Sciatic nerve (tissue), 2 donors: ENCODE measurements around the gene ALOX5. TPM values are rescaled to one million over a fixed set of nuclear protein-coding genes. Genes with fewer than 3 reads are reported as not detected.
A peak's percentile ranks its signal among the peaks of the same experiment; 100 is the strongest.

Experiments
- ATAC-seq: fragments of 200-7000 bp; cut with Tn5 transposase; one replicate; pipeline ENCODE4 v1.9.1; 2020; ENCODE audit warnings: mild to moderate bottlenecking, moderate library complexity
- DNase-seq: peaks from one replicate; pipeline ENCODE4 v3.0.0-alpha.2; 2020; ENCODE audit warnings: low spot score
- intact Hi-C: fragments of 100-400 bp; cut with DNase I; formaldehyde crosslinking; loops from one replicate; pipeline ENCODE4 v1.14.2; 2022
- total RNA-seq: library from RNA; stranded (reverse); fragmentation: NEBNext Ultra II Directional; extraction: Animal tissue kit (Norgen Biotek cat#: 25700); gene quantifications from one replicate; pipeline ENCODE4 v1.2.1, GENCODE V29; 2021
- donor health status: DM: no; HTN: no; CAD: no.
- donor health status: DM: no; HTN: no; CAD: no.

The ALOX5 gene
- total RNA-seq, 1 donor from 2014 or later: 33.7 TPM

DNA sequence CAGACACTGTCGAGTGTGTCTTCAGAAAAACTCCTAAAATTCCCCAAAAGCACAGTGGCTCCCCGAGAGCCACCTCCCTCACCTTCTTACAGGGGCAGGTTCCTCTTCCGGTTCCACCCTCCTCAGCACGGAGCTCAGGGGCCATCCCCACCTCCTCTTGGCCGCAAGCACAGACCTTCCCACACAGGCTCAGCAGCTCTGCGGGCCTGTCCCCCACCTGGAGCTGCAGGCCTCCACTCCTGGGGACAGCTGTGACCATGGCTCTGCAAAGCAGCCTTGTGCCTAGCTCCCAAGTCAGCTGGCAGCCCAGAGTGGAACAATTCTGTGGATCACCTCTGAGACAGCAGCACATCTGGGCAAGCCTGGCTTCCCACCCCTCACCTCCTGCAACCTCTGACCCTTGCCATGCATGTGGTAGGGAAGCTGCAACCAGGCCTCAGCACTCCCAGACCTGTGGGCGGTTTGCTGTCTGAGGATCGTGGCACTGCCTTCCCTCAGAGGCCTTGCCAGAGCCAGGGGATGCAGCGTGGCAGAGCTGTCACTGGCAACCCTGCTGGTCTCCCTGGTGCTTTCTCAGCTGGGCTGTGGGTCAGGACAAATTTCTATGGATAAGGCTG is 79.7 kb downstream of the ALOX5 start:
- no peak for DNase-seq
- ATAC-seq: no peak
- intact Hi-C loops: no loop called here

DNA sequence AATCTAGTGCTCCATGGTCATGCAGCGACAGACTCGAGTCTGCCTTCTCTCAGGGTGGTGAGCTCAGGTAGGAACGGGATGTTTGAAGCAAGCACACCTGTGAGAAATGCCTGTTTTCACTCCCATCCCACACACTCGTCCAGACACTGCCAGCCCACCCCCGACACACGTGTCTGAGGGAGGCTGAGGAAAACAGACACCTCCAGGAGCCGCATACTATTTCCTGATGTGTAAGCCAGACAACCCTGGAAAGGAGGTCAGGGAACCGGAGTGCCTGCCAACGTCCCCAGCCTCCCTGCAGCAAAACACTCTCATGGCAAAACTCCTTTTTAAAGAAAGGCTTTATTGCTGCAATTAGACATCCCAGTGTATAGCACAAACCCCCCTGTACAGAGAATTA is 80.2 kb downstream of the ALOX5 start:
- intact Hi-C loops: no loop called here
- DNase-seq: no peak
- ATAC-seq: no peak

DNA sequence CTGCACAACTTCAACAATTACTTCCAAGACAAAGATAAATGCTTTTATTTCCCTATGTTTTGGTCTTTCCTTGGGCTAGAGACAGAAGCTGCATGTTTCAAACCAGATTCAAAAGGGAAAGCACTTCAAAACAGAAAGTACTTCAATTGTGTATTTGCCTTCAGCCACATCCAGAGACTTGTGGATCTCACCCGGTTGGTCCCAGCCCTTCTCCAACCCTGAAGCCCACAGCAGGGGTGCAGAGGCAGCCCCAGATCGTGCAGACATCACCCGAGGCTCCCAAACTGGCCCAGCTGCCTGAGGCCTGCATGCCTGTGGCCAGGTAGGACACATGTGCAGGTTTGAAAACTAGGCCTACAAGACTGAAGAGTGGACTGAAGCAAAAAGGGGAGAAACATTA is 80.8 kb downstream of the ALOX5 start:
- ATAC-seq (no peak), DNase-seq (no peak)
- intact Hi-C loops: no loop called here

DNA sequence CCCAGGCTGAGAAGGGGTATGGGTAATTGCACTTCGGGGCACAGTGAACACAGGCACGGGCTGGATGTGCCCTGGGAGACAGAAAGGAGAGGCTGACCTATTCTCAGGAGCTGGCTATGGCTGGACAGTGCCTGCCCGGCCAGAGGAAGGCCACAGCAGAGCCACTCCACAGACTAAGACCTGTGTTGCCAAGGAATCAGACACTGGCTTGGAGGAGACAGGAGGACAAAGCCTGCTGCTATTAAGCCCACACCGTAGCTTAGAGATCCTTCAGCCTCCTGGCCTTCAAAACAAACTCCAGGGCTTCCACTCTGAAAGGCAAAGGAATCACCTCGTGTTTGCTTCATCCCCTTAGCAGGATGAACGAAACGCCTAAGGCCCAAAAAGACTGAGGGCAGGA is 82.2 kb downstream of the ALOX5 start:
- no peak for ATAC-seq
- intact Hi-C loops: no loop called here

DNA sequence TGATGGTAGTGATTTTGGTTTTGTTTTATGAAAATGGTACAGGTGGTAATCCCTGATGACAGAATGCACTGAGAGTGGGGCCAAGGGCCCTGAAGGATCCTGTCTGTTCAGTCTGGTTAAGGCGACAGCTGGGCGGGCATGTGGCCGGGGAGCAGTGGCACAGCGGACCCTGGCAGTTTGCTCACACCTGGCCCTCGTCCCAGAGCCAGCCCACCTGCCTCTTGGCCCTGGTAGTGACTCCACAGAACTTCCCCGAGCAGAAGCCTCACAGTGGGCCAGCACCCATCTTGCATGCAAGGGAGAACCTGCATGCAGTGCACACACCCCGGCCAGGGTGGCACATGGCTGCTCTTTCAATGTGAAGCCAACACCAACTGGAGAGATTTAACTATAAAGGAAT is 82.8 kb downstream of the ALOX5 start:
- ATAC-seq (no peak), DNase-seq (no peak)
- intact Hi-C loops: no loop called here

More for the DNA sequence above, 82.2 kb downstream of the ALOX5 start:
- DNase-seq: no peak

DNA sequence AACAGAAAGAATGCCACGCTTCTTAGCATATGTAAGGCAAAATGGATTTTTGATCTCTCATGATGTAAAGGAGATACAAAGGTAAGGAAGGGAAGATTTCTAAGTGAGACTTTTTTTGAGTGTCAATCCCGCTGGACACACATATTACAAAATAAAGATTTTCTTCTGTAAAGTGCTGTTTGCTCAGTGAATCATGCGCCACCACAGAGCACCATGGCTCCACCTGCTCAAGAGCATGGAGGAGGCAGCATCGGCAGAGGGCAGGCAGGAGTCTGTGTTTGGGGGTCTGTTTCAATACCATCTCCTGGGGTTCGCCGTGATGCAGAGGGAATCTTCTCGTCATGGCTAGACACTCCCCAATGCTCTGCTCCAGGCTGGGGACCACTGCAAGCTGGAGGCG is 83.5 kb downstream of the ALOX5 start:
- DNase-seq: no peak
- no peak for ATAC-seq
- intact Hi-C loops: no loop called here

DNA sequence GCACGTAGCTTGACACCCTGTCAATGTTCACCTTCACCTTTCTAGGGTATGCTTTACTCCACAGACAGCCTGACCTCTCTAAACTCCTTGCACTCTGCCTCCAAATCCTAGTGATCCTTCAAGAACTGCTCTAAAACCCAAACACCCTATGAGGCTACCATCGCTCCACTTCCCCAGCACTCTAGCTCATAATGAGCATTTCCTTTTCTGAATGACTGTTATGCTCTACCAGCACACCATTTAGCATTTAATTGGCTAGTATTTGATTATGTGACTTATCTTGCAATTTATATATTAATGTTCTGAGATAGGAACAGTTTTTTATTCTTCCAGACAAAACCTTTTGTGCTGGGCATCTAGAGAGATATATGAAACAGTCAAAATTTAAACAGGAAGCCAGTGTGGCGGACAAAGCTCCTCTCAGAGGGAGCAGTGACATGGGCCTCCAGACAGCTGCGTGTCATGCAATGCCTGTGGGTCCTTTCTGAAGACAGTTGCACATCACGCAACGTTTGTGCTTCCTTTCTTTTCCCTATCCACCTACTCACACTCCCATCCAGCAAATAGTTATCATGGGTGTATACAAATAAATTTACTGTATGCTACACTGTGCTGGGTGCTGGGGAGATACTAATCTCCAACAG is 86.3 kb downstream of the ALOX5 start:
- ATAC-seq (no peak), DNase-seq (no peak)
- intact Hi-C loops: loop anchor here (10.0 kb wide), 1 partner anchor 124 kb away; no protein-coding TSS in a partner anchor

DNA sequence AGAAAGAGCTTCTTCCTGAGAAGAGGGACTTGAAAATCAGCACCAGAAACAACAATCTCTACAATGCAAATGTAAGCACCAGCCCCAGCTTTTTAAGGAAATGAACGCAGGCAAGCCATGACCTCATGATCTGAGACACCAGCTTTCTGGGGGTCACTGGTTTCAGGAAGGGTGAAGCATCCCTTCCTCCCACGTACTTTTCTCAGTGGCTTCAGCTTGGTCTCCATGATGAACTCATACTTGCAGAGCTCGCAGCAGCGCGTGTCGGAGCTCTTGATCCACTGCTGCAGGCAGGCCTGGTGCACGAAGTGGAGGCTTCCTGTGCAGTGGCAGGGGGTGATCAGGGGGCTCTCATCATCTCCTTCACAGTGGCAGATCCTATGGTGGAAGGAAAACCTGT is 87.0 kb downstream of the ALOX5 start:
- ATAC-seq (no peak), DNase-seq (no peak)
- intact Hi-C loops: loop anchor here (10.0 kb wide), 1 partner anchor 124 kb away; no protein-coding TSS in a partner anchor

DNA sequence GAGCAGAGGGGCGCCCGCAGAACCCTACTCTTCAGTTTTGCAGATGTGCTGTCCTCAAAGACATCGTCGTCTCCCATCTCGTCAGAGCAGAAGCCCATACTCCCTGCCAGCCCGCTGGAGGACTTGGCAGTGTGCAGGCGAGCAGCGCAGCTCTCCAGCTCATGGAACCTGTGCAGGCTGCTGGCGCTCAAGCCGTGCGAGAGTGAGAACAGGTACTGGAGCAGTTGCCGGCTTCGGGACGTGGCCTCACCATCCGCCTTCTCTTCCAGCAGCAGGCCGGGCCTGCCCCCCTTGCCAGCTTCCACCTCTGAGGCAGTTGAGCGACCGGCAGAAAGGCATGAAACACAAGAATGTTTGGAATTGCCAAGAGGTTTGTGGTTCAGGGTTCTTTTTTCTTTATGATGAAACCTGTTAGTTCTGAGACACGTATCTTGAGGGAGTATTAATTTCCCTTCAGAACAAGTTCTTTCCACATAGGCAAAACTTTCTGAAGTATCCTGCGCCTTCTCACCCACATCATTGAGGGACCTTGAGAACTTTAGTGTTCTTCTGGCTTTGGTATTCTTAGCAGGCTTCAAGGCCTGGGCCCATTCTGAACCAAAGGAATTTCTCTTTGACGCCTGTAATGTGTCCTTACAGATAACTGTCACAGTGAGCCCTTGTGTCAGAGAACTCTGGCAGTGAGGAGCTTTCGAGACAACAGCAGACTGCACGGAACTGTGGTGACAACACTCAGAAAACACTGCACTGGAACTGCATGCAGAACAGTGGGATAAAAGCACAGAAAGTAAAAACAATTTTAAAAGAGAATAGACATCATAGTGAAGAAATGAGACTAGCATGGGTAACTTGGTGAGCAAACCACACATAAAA is 89.5 kb downstream of the ALOX5 start:
- intact Hi-C loops: loop anchor here (10.0 kb wide), 1 partner anchor 121 kb away; no protein-coding TSS in a partner anchor
- no peak for ATAC-seq
- no peak for DNase-seq

DNA sequence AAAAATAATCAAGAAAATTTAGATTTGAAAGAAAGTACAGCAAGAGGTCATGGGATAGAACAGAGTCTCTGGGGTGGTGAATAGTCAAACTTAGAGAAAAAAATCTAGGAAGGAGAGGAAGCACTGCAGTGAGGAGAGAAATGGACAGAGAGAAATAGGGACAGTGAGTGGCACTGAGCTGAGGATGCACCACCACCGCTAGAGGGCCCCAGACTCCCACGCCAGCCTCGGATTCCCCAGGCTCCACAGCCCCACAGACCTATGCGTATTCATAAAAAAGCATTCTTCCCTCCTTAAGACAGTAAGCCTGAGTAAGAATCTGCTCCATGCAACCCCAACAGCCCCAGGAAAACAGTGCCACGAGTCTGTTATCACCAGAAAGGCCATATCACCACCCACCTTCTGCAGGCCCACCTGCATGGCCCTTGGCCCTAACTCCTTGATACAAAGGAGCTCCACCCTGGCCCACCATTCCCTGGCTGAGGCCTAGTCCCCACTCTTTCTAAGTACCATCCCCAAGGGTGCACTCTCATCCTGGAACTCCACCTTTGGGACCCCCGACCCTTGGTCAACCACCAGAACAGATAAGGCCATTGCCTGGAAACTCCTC is 91.0 kb downstream of the ALOX5 start:
- peak; percentile 86 for DNase-seq
- intact Hi-C loops: loop anchor here (10.0 kb wide), 1 partner anchor 120 kb away; no protein-coding TSS in a partner anchor
- ATAC-seq: peak; percentile 94

DNA sequence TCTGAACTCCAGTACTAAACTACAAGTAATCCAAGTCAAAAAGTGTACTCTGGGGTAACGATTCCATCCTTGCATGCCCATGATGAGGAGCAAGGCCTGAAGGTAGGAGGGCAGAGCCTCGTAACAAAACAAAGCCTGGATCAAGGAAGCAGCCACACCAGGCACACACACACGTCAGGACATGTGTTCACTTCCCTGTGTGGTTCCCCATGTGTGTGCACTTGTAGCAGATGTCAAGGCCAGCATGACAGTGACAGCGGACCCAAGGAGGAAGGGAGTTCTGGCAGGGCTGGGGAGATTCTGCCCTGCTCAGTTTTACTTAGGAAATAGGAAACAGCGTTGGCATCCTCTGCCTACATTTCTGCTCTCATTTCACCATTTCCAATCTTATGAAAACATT is 92.8 kb downstream of the ALOX5 start:
- intact Hi-C loops: loop anchor here (10.0 kb wide), 1 partner anchor 118 kb away; no protein-coding TSS in a partner anchor
- no peak for DNase-seq
- peak; percentile 39 for ATAC-seq

DNA sequence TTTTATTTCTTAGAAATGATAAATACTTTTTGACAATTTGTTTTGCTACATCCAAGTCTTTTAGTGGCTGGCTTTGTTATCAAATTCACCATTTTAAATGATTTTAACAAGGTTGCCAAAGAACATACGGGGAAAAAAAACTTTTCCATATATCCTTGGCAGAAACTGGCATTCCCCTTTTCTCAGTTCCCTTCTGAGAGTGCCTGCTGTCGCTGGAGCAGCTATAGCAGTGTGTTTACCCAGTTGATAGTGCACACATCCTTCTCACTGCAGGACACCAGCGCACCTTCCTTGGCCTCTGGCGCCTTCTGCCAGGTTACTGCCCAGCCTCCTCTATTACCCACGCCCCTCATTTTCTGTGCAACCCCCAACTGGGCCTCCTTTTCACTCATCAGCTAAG is 94.1 kb downstream of the ALOX5 start:
- intact Hi-C loops: loop anchor here (10.0 kb wide), 1 partner anchor 117 kb away; no protein-coding TSS in a partner anchor
- DNase-seq (no peak), ATAC-seq (no peak)

DNA sequence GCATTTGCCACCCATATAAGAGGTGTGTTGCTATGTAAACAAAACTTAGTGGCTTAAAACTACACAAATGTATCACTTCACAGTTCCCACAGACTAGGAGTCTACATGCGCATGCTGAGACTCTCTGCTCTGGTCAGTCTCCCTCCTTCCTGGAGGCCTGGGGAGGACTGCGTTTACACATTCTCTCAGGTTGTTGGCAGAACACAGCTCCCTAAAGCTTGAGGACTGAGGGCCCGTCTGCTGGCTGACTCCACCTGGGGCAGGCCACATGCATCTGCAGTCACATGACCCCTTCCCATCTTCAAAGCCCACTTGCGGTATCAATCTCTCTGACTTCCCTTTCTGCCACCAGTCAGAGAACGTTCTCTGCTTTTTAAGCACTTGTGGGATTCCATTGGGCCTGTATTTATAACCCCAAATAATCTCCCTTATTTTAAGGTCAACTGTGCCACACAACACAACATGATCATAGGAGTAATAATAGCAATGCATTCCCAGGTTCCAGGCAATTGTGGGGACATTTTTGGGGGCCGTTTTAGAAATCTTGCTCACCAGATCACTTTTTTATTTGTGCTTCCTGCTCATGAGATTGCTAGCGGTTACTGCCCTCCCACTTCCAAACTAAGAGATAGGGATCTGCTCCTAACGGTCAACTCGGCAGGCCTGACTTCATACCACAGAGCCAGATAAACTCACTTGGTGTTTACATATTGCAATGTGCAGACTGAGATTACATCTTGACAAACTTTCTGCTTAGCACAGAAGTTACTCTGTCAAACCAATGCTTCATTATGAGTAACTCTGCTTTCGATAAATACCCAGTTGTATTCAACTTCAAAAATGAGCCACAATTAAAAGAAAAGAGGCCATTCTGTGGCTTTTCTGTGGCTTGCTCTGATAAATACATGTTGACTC is 96.3 kb downstream of the ALOX5 start:
- intact Hi-C loops: no loop called here
- ATAC-seq (peak; percentile 68), DNase-seq (no peak)

DNA sequence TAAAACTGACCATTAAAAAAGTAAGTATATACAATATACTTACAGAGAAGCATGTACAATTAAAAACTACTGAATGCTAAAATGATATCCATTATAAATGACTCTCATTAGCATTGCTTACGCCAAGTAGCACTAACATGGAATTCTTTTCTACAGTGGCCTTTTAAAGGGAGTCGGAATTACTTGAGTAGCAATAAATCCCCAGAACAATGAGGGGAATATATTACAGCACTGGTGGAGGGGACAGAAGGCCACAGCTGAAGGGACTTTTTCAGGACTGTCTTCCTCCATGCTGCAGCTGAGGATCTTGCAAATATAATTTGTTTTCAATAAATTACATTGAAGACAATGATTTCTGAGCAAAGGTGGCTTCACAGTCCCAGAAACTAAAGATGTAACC is 97.0 kb downstream of the ALOX5 start:
- DNase-seq (no peak), ATAC-seq (peak; percentile 41)
- intact Hi-C loops: no loop called here

DNA sequence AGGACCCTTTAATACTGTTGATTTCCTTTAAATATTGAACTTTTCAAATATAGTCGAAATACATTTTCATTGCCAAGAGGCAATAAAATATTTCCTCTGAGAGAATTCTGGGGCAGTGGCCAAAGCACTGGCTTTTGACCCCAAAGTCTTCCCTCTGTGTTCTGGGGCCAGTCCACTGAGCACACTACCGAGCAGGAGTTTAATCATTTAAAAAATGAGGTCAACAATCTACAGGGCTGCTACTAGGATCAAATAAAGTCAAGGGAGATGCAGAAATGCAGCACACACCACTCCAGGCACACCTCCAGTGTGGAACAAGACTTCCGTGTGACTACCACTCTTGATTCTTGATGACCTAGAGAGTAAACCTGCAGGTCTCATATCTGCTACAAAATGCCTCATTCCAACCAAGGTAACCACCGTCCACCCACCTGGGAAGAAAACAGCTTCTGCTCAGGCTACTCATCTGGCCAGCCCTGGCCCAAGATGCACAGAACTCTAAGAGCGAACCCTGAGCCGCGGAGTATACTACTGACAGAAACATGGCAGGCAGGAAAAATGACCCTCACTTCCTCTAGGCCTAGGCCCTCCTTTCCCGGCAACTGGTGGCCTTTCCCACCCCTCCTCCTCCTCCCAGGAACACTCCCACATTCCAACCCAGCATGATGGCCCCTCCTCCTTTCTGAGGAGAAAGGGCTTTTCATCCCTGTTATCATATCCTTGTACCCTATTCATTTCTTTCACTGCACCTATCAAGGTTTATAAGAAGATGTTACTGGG is 97.7 kb downstream of the ALOX5 start:
- intact Hi-C loops: no loop called here
- ATAC-seq (peak; percentile 75), DNase-seq (no peak)

DNA sequence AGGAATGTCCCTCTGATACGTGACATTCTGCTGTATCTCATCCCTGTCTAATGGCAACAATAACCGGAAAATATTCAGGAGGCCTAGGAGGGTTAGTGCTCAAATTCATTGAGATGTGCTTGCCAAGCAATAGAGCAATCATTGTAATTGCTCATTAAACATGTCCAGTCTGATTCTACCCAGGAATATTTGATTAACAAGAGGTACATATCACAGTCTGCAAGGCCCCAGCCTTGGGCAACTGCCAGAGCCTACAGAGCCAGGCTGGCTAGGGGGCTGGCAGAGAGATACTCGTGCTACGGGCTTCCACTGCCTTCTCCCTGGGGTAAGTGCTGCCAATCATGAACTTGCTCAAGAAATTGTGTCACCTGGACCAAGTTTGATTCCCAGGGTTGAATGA is 99.1 kb downstream of the ALOX5 start:
- DNase-seq (no peak), ATAC-seq (no peak)

DNA sequence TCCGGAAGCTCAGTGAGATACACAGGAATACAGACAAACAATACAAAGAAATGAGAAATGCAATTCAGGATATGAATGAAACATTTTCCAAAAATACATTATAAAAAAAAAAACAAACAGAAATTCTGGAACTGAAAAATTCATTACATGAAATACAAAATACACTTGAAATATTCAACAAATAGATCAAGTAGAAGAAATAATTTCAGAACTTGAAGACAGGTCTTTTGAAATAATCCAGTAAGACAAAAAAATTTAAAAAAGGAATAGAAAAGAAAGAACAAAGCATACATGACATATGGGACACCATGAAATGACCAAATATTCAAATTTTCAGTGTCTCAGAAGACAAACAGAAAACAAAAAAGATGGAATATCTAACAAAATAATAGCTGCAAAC is 102.5 kb downstream of the ALOX5 start:
- DNase-seq: no peak
- intact Hi-C loops: no loop called here
- no peak for ATAC-seq

More for the DNA sequence above, 99.1 kb downstream of the ALOX5 start:
- intact Hi-C loops: no loop called here

DNA sequence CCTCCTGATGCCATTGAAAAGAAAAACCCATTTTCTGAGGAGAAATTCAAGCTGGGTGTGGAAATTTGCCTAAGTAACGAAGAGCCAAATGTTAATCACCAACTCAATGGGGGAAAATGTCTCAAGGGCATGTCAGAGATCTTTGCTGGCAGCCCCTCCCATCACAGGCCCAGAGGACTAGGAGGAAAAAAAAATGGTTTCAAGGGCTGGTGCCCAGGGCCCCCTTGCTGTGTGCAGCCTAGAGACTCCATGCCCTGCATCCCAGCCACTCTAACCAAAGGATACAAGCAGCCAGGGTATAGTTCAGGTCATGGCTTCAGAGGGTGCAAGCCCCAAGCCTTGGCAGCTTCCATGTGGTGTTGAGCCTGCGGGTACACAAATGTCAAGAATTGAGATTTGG is 106.3 kb downstream of the ALOX5 start:
- DNase-seq (no peak), ATAC-seq (no peak)
- intact Hi-C loops: no loop called here
